Choroid plexus epithelial cell (primary cell): Measurements from ENCODE around the gene TDRD6.

Source experiments
- DNase-seq: peaks from one replicate; pipeline ENCODE4 v3.0.0-alpha.2; 2010; ENCODE audit warnings: low read depth
- H3K4me3 ChIP-seq: 2 replicates; pipeline ENCODE4 v1.5.1; 2011; ENCODE audit warnings: low read depth, mild to moderate bottlenecking, control low read depth, low read length, moderate library complexity
- CTCF ChIP-seq: conservative IDR thresholded peaks from 2 replicates; pipeline ENCODE4 v1.5.1; 2011; ENCODE audit warnings: low read depth, mild to moderate bottlenecking, control low read depth, inconsistent platforms, low read length, moderate library complexity

The TDRD6 gene

GRCh38 chr6:46729787-46730326 is 42.2 kb downstream of the TDRD6 start:
- no peak overlapping the region for H3K4me3 ChIP-seq
- no peak for TF ChIP-seq CTCF
- DNase-seq: no peak

- no peak for TF ChIP-seq CTCF
- DNase-seq: no peak
- no peak overlapping the region for H3K4me3 ChIP-seq
These were observed 43.3 kb downstream of the TDRD6 start for GRCh38 chr6:46730921-46731461.

GRCh38 chr6:46733341-46733801 is 45.7 kb downstream of the TDRD6 start:
- no peak for DNase-seq
- no peak overlapping the region for H3K4me3 ChIP-seq
- no peak for TF ChIP-seq CTCF

GRCh38 chr6:46734867-46735719 is 47.4 kb downstream of the TDRD6 start, which contains the start of gene PLA2G7:
PLA2G7 (minus strand) TSS chr6:46735375; CDS start chr6:46722891, 12,484 bp downstream.
- no peak for TF ChIP-seq CTCF
- peak within 1 kb of the TSS; percentile 42 for H3K4me3 ChIP-seq
- DNase-seq: no peak

- DNase-seq: no peak
- no peak overlapping the region for H3K4me3 ChIP-seq
- no peak for TF ChIP-seq CTCF
These were observed 48.0 kb downstream of the TDRD6 start for GRCh38 chr6:46735720-46736031.

GRCh38 chr6:46736906-46737305 is 49.2 kb downstream of the TDRD6 start:
- no peak for DNase-seq
- no peak for TF ChIP-seq CTCF

GRCh38 chr6:46741482-46741881 is 53.8 kb downstream of the TDRD6 start:
- DNase-seq: no peak
- TF ChIP-seq CTCF: no peak
- H3K4me3 ChIP-seq: no peak overlapping the region

More at GRCh38 chr6:46736906-46737305, 49.2 kb downstream of the TDRD6 start:
- no peak overlapping the region for H3K4me3 ChIP-seq
